Parathyroid adenoma (tissue), 2 donors: ENCODE measurements around the gene SLC27A3.

Experiments used
- H2AFZ ChIP-seq: fragments of 300-600 bp; sonication (generic); one replicate; pipeline ENCODE4 v1.7.0; 2017; ENCODE audit warnings: antibody characterized with exemption, mild to moderate bottlenecking
- H3K27ac ChIP-seq: fragments of 300-600 bp; sonication (generic); one replicate; pipeline ENCODE4 v1.7.0; 2017
- H3K27me3 ChIP-seq: fragments of 300-600 bp; sonication (generic); one replicate; pipeline ENCODE4 v1.7.0; 2017; ENCODE audit warnings: low read length; ENCODE audit not compliant: control insufficient read depth, insufficient read depth
- H3K36me3 ChIP-seq: fragments of 300-600 bp; sonication (generic); one replicate; pipeline ENCODE4 v1.7.0; 2017; ENCODE audit warnings: low read length; ENCODE audit not compliant: control insufficient read depth, insufficient read depth
- H3K4me1 ChIP-seq: fragments of 300-600 bp; sonication (generic); one replicate; pipeline ENCODE4 v1.7.0; 2017; ENCODE audit warnings: control low read depth
- H3K4me2 ChIP-seq: fragments of 300-600 bp; sonication (generic); one replicate; pipeline ENCODE4 v1.7.0; 2017; ENCODE audit warnings: low read length
- H3K4me3 ChIP-seq: fragments of 300-600 bp; sonication (generic); one replicate; pipeline ENCODE4 v1.7.0; 2017; ENCODE audit warnings: low read depth, low read length
- H3K79me2 ChIP-seq: fragments of 300-600 bp; sonication (generic); one replicate; pipeline ENCODE4 v1.7.0; 2017; ENCODE audit warnings: control low read depth
- H3K9ac ChIP-seq: fragments of 300-600 bp; sonication (generic); one replicate; pipeline ENCODE4 v1.7.0; 2017; ENCODE audit warnings: mild to moderate bottlenecking
- H3K9me3 ChIP-seq: fragments of 300-600 bp; sonication (generic); one replicate; pipeline ENCODE4 v1.7.0; 2017; ENCODE audit warnings: low read length; ENCODE audit not compliant: control insufficient read depth
- CTCF ChIP-seq: fragments of 300-600 bp; sonication (generic); IDR thresholded peaks from one replicate; pipeline ENCODE4 v1.7.0; 2017; ENCODE audit warnings: antibody characterized with exemption, mild to moderate bottlenecking
- donor health status: primary hyperparathyroidism.

Gene SLC27A3

GRCh38 chr1:153771841-153772593 is 3.2 kb upstream of the SLC27A3 start:
- no peaks in the 10 kb centered on the region for H3K9me3 ChIP-seq
- H2AFZ ChIP-seq = no peak overlapping the region
- H3K36me3 ChIP-seq = no peaks in the 10 kb centered on the region
- no peak overlapping the region for H3K9ac ChIP-seq
- no peak overlapping the region for H3K4me3 ChIP-seq
- no peak overlapping the region for H3K4me2 ChIP-seq
- H3K27ac ChIP-seq = peak overlapping the region; percentile 80
- H3K79me2 ChIP-seq = no peaks in the 10 kb centered on the region
- TF ChIP-seq CTCF = no peak
- H3K4me1 ChIP-seq = peaks cover 15% of the 10 kb centered on the region
- no peaks in the 10 kb centered on the region for H3K27me3 ChIP-seq

- Histone ChIP-seq H3K27me3 (no peaks in the 10 kb centered on the region), H3K36me3 (no peaks in the 10 kb centered on the region), H3K4me1 (peaks cover 25% of the 10 kb centered on the region), H2AFZ (no peak overlapping the region), H3K79me2 (no peaks in the 10 kb centered on the region), H3K4me2 (no peak overlapping the region), H3K4me3 (no peak overlapping the region), H3K9ac (no peak overlapping the region), H3K9me3 (no peaks in the 10 kb centered on the region), H3K27ac (peak overlapping the region; percentile 51)
- TF ChIP-seq CTCF = no peak
Observed at GRCh38 chr1:153773096-153773921, 1.9 kb upstream of the SLC27A3 start.

GRCh38 chr1:153774026-153774595 is 1.1 kb upstream of the SLC27A3 start:
- Histone ChIP-seq H3K4me1 (peaks cover 33% of the 10 kb centered on the region), H3K36me3 (no peaks in the 10 kb centered on the region)
- TF ChIP-seq CTCF = no peak

GRCh38 chr1:153775458-153776327 is 486 bp downstream of the SLC27A3 start:
- Histone ChIP-seq H2AFZ (peak overlapping the region; percentile 79), H3K4me2 (peak overlapping the region; percentile 91), H3K4me3 (peak overlapping the region; percentile 60), H3K9me3 (no peaks in the 10 kb centered on the region), H3K9ac (no peak overlapping the region), H3K36me3 (no peaks in the 10 kb centered on the region), H3K27me3 (no peaks in the 10 kb centered on the region), H3K4me1 (peaks cover 44% of the 10 kb centered on the region), H3K27ac (peak overlapping the region; percentile 82), H3K79me2 (no peaks in the 10 kb centered on the region)
- TF ChIP-seq CTCF = no peak

More at GRCh38 chr1:153774026-153774595, 1.1 kb upstream of the SLC27A3 start:
- Histone ChIP-seq H2AFZ (no peak overlapping the region), H3K9me3 (no peaks in the 10 kb centered on the region), H3K4me3 (no peak overlapping the region), H3K79me2 (no peaks in the 10 kb centered on the region), H3K9ac (no peak overlapping the region), H3K27me3 (no peaks in the 10 kb centered on the region), H3K4me2 (no peak overlapping the region), H3K27ac (peak overlapping the region; percentile 82)
